ENCODE results near the gene SIM2.

- TF ChIP-seq CTCF (IDR thresholded peaks at IDR 0.05) (no peak), POLR2A (IDR thresholded peaks at IDR 0.05) (no peak)
Observed at GRCh38 chr21:36733857-36734256, 34.9 kb downstream of the SIM2 start.

All from testis (tissue), 2 donors.